ENCODE results near the gene CNOT4.

DNA sequence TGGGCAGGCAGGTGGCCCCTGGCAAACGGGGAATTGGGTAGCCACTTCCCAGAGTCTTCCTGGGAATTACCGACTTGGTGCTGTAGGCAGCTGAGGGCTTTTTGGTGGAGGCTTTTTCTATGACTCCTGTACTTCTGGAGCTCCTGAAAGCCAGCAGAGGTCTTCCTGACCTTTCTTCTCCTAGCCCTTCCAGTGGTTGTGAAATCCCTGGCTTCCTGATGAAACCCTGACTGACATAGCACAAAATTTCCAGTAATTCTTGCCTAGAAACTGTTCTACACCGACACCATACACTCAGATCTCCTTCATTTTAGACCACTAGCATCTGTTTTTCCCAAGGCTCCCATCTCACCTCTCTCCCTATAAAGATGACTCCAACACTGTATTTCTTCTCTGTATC, 156.1 kb downstream of the CNOT4 start:
- TF ChIP-seq CTCF (conservative IDR thresholded peaks at IDR 0.05) (no peak), EZH2 (IDR thresholded peaks at IDR 0.05; ENCODE audit: low read depth) (no peak)

All from PC-9 (cell line).